HG03442 (cell line): Measurements from ENCODE around the gene KDM4C.
"Not testable (repeated sequence)": the region's sequence is repeated elsewhere in the genome, so short reads cannot be mapped to it uniquely, and the experiment has no call there.

Source experiments
- ATAC-seq: cut with Tn5 transposase; IDR thresholded peaks from one replicate; pipeline ENCODE4 v1.9.1; 2021; ENCODE audit warnings: mild to moderate bottlenecking, moderate library complexity; ENCODE audit not compliant: unreplicated experiment

Gene KDM4C

GRCh38 chr9:7153566-7153965 is 395.8 kb downstream of the KDM4C start:
- ATAC-seq, result no peak

GRCh38 chr9:7154003-7154619 is 396.3 kb downstream of the KDM4C start:
- ATAC-seq, result no peak

GRCh38 chr9:7154650-7155049 is 396.9 kb downstream of the KDM4C start:
- ATAC-seq, result no peak

- ATAC-seq, result no peak
Observed at GRCh38 chr9:7161469-7161868, 403.7 kb downstream of the KDM4C start.

- no peak for ATAC-seq
Observed at GRCh38 chr9:7163932-7164331, 406.2 kb downstream of the KDM4C start.

- ATAC-seq, result no peak
Observed at GRCh38 chr9:7164440-7165330, 406.9 kb downstream of the KDM4C start.

GRCh38 chr9:7165331-7165975 is 407.7 kb downstream of the KDM4C start:
- ATAC-seq, result no peak

- ATAC-seq, result no peak
Observed at GRCh38 chr9:7166074-7166473, 408.3 kb downstream of the KDM4C start.

- ATAC-seq, result no peak
Observed at GRCh38 chr9:7169717-7170389, 412.1 kb downstream of the KDM4C start.

- no peak for ATAC-seq
Observed at GRCh38 chr9:7171396-7172153, 413.8 kb downstream of the KDM4C start.

GRCh38 chr9:7172154-7173115 is 414.7 kb downstream of the KDM4C start:
- no peak for ATAC-seq

- ATAC-seq, result no peak
Observed at GRCh38 chr9:7173139-7173538, 415.4 kb downstream of the KDM4C start.

GRCh38 chr9:7174301-7174700 is 416.5 kb downstream of the KDM4C start:
- no peak for ATAC-seq

- ATAC-seq, result no peak
Observed at GRCh38 chr9:7174884-7175283, 417.1 kb downstream of the KDM4C start.

GRCh38 chr9:7176561-7176960 is 418.8 kb downstream of the KDM4C start:
- no peak for ATAC-seq

- no peak for ATAC-seq
Observed at GRCh38 chr9:7177383-7177782, 419.6 kb downstream of the KDM4C start.

GRCh38 chr9:7178729-7179128 is 421.0 kb downstream of the KDM4C start:
- ATAC-seq, result peak; percentile 43

GRCh38 chr9:7180247-7180646 is 422.5 kb downstream of the KDM4C start:
- ATAC-seq, result no peak

- not testable (repeated sequence) for ATAC-seq
Observed at GRCh38 chr9:7183139-7183538, 425.4 kb downstream of the KDM4C start.
